NCI-H2107 treated with DMSO at 0.1 percent for 48 hours (cell line): ENCODE results near the gene POLDIP3.
A peak's percentile ranks its signal among the peaks of the same experiment; 100 is the strongest.
"Not testable (repeated sequence)": the region's sequence is repeated elsewhere in the genome, so short reads cannot be mapped to it uniquely, and the experiment has no call there.

Experiments used
- DNase-seq: peaks from one replicate; lab custom pipeline; 2025; ENCODE audit not compliant: unreplicated experiment; lab: John Stamatoyannopoulos, UW

POLDIP3 gene

DNA sequence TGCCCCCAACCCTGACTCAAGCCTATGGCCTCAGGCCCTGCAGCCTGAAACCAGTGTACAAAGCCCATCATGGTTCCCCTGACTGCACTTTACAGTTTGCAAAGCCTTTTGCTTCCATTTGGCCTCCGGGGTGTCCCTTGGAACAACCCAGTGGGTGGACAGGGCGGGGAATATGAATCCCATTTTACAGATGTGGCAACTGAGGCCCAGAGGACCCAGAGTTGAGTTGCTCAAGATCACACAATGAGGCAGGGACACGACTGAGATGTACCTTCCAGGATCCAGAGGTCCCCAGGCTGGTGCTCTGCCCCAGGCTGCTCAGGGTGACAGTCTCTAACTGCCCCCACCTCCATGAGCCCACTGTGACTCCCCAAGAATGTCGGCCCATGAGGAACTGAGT is 5.4 kb upstream of the POLDIP3 start:
- DNase-seq, result no peak

DNA sequence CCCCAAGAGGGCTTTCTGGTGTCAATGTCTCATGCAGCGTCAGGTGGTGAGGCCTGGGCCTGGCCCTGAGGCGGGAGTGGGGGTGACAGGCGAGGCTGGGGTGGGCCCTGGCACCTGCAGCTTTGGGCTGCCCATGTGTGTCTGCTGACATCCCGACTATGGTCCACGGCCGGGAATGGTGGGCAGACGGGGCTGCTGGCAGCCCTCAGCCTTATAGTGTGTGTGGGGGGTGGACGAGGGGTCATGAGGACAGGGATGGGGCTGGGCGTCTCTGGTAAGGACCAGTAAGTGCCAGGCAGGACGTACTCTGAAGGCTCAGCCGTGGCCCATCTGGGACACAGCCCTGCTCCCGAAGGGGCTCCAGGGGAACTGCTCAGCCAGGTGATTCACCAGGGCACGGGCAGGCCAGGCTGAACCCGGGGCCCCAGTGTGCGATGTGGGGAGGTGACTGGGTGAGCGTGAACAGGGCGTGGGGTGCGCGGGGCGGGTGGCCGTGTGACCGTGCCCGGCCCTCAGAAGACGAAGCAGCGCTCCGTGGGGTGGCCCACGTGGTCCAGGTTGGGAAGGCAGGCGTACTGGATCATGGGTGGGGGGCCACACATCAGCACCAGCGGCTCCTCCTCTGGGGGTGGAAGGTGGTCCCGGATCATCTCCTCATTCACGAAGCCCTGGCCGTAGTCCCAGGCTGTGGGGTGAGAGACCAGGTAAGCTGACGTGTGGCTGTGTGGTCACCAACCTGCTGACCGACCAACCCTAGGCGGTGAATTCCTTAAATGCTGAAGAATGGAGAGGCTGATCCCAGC is 4.8 kb upstream of the POLDIP3 start:
- no peak for DNase-seq

DNA sequence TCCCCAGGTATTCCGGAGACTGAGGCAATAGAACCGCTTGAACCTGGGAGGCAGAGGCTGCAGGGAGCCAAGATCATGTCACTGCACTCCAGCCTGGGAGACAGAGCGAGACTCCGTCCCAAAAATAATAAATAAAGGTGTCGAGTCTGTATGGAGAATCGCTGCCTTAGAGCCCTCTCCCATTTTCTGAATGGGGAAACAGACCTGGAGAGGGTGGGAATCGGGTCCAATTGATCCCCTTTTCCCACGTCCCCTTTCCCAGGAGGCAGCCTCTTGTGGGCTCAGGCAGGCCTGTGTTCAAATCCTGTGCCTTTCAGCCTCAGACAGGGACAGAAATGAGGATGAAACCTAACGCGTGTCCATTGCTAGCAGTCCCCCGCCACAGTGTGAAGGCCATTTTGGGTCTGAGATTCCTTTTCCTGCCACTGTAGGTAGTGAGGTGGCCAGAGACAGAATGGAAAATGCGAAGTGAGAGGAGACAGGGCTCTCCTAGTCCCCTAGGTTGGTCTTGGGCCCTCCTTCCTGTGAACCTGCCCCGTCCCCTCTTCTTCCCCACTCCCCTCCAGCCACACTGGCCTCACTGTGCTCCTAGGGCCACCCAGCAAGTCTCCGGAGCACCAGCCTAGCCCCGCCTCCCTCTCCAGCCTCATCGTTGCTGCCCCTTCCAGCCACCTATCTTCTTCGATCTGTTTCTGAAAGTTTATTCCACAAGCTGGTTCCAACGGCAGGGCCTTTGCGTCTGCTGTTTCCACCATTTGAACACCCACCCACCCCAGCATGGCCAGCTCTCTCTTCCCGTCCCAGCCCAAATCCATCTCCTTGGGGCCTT is 2.7 kb upstream of the POLDIP3 start:
- no peak for DNase-seq

DNA sequence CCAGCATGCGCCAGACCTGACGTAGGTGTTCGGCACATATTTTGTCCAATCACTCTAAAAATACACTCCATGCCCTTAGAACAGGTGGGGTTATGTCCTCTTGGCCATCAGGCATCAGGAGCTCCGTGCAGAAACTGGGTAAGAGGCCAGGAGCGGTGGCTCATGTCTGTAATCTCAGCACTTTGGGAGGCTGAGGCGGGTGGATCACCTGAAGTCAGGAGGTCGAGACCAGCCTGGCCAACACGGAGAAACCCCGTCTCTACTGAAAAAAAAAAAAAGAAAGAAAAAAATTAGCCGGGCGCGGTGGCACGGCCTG is 1.1 kb upstream of the POLDIP3 start:
- DNase-seq, result not testable (repeated sequence)

DNA sequence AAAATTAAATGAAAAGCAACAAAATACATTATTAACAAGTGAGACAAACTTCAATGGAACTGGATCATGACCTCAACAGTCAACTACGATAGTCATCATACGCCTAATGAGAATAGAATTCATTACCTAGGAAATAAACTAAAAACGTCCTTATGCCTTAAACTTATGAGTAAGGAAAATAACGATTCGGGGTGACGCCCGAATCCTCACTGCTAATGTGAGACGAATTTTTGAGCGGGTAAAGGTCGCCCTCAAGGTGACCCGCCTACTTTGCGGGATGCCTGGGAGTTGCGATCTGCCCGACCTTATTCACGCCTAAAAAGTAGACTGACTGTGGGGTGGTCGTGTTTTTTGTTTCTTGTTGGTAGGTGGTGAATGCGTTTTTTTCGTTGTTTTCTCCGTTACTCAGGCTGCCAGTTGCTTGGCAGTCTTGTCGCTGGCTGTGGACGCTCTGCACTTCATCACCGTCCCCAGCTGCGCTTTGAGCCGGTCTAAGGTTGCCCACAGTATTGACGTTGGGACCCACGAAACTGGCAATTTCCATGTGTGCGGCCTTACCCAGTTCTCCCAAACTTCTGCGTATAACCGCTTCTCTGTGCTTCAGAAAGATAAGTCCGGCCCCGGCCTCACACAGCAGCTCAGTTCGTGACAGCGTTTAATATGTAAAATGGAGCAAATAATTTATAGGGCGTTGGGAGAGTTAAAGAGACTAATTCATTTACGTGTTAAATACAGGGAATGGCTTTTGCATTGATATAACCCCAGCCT is 593 bp upstream of the POLDIP3 start:
- peak; percentile 91 for DNase-seq

DNA sequence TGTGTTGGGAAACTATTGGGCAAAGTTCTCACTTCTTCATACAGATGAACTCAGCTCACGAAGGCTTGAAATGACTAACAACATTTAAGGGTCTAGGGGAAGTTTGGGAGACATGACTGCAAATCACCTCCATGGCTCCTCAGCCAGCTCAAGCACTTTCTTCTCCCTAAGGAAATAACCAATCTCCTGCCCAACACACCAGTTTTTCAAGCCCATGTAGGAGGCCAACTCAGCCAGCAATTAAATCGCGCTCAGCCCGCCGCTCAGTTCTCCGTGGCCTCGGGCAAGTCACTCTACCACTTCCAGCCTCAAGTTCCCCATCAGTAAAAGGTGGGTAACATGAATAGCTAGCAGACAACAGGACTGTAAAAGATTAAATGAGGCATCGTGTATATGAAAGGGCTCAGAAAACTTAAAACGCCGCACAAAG is 796 bp downstream of the POLDIP3 start:
- DNase-seq, result no peak

DNA sequence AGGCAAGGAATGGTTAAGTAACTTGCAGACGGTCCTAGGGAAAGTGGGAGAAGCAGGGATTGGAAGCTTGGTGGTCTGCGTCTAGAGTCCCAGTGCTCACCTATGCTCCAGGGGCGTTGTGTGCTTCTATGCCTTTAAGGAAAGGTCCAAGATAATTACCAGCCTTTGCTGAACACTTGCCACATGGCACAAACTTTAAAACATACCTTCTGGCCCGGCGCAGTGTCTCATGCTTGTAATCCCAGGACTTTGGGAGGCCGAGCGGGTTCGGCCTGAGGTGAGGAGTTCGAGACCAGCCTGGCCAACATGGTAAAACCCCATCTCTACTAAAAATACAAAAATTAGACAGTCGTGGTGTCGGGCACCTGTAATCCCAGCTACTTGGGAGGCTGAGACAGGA is 2.3 kb downstream of the POLDIP3 start:
- no peak for DNase-seq

DNA sequence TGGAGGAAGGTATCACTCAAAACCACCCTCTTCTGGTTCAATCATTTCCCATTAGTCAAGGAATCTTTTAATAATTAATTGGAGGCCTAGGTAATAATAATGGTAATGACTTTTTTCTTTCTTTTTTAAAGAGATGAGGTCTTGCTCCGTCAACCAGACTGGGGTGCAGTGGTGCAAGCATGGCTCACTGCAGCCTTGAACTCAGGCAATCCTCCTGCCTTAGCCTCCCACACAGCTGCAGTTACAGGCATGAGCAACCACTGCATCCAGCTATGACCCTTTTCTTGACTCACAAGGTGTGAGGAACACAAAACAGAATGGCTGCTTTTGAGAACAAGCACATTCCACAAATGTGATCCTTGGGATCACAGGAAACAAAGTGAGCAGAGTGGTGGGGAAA is 3.6 kb downstream of the POLDIP3 start:
- no peak for DNase-seq

DNA sequence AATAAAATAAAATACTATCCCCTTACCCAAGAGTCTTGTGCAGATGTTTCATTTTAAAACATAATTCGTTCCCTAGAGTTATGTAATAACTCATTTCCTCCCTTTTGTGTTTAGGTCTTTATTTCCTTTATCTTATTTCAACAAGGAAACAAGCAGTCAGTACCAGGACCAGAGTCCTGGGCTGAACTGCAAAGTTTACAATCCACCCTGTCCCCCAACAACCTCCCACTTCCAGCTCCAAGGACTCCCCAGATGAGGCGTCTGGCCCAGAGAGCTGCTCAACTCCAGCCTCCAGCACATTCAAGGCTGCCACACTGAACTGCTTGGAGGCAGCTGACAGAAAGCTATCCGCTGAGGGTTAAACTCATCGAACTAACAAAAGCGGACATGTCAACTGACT is 4.5 kb downstream of the POLDIP3 start:
- DNase-seq, result no peak

DNA sequence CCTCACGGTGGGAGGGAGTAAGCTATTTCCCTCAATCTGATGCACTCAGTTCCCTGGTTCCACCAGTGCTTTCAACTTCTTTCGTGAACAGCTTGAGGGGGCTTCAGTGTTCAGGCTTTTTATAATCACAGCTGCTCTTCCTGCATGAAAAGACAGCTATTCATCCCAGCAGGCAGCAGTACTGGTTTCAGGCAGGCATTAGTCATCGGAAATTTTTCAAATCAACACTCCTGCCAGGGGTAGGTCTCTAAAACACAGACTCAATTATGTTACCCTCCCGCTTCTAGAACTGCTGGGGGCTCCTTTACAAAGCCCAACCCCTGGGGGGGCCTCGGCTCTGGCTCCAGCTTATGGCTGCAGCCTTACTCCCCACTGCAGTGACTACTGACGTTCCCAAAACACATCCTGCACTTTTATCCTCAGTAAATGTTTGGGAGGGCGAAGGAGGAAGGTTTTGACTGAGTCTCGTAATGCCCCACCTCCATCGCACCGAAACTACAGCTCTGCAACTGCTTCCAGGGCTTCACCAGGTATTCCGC is 5.8 kb downstream of the POLDIP3 start:
- no peak for DNase-seq

DNA sequence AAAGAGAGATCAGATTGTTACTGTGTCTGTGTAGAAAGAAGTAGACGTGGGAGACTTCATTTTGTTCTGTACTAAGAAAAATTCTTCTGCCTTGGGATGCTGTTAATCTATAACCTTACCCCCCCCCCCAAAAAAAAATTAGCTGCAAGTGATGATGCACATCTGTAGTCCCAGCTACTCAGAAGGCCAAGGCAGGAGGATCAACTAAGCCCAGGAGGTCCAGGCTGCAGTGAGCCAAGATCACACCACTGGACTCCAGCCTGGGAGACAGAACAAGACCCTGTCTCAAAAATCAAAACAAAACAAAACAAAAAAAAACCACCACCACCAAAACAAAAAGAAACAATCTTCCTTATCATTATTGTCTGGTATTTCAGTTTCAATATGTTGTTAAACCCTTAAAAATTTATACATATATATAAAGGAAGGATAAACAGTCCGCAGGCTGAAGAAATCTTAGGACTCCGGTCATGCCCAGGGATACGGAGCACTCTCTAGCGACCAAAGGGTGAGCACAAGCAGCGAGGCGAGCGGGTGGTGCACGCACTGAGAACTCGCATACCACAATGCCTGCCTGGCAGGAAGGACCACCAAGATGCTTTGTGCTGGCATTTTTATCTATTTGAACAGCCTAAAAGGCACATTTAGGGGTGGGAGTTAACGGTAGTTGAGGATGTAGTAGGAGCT is 6.4 kb downstream of the POLDIP3 start:
- DNase-seq, result no peak

DNA sequence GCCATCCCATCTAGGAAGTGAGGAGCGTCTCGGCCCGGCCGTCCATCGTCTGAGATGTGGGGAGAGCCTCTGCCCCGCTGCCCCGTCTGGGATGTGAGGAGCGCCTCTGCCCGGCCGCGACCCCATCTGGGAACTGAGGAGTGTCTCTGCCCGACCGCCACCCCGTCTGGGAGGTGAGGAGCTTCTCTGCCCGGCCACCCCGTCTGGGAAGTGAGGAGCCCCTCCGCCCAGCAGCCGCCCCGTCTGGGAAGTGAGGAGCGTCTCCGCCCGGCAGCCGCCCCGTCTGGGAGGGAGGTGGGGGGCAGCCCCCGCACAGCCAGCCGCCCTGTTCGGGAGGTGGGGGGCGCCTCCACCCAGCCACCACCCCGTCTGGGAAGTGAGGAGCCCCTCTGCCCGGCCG is 7.0 kb downstream of the POLDIP3 start:
- DNase-seq, result not testable (repeated sequence)

DNA sequence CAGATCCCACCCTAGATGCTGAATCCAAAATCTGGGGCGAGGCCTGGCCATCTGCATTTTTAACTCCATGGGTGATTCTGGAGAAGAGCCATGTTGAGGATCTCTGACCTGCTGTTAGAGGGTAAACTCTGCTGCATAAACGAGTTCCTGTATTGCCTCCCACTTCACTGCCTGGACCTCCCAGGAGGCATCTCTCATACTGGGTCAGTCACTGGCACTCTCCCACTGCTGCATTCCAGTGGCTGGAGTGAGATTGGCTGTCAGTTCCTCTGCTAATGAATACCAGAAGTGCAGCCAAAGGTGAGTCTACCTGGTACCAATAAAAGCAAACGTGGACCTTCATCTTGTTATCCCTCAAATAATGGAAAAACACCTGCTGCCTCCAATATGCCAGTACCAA is 10.3 kb downstream of the POLDIP3 start:
- DNase-seq, result no peak

DNA sequence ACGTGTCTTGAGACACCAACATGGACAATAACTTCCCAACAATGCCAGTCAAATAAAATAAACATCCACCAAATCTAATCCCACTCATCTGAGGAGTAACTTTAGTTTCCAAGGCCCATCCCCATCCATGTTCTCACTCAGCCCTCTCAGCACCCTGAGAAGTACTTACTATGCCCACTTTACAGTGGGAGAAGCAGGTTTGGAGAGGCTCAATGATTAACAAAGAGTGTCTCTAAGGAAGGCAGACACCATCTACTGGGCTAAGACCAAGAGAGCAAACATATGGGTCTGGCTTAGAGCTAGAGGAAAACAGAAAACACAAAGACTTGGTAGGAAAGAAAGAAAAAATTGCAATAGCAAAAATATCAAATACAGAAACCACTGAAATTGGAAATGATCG is 11.3 kb downstream of the POLDIP3 start:
- DNase-seq, result no peak

DNA sequence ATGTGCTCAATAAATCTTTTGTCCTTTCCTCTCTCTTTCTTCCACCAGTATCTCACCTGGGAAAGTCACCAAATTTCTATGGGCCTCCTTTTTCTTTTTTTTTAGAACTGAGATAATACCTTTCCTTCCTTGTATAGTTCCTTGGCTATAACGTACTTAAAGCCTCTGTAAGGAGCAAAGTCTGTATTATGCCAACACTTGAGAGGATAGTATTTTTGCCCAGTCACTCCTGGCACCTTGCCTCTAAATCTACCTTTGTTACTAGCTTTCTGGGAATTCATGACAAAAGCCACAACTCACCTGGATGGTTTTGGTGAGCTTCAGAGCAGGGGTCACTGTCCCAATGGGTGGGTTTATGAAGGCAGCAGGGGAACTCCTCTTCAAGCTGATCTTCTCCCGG is 12.2 kb downstream of the POLDIP3 start:
- no peak for DNase-seq

DNA sequence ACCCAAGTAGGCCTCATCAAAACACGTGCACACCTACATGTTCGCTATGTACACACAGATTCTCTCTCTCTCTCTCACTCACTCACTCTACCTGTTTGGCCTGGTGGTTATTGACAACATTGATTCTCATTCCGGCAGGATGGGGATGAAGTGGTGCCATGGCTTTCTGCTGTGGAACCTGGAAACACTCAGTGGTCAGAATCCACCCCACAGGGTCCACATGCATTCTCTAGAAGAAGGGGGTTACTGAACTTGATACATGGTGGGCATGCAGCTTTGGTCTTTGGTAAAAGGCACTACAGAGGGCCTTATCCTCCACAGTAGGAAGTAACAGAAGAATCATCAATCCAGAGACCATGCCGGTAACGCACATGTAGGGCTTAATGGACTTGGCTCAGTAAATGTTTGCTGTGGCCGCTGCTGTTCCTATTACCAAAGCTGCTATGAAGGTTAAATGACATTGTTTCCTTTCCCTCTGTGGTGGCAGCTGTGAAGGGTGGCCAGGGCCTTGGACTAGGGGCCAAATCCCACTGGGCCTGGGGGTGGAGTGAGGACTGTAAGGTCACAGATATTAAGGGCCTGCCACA is 12.7 kb downstream of the POLDIP3 start:
- no peak for DNase-seq

DNA sequence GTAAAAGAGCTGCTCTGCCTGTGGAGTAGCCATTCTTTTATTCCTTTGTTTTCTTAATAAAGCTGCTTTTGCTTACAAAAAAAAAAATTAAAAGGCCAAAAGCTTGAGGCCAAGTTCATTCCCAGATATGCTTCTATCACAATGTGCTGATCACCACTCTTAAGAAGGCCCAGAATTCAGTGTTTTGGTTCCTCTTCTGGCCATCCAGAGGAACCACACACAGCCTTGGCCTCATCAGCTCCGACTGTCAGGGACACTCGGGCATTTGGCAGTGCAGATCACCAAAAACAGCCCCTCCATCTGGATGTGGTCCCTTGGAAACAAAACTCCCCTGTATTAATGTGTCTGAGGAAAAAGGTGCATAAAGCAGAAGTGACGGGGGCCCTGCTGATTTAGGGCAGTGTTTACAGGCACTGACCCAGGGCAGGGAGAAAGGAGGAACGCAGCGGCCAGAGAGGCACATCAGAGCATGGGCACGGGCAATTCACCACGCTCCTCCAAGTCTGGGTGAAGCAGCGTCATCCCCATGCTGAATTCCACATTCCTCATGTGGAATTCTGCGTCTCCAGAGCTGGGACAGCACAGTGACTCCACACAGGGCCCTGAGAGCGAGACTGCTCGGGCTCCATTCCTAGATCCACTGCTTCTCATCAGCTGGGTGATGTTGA is 17.7 kb downstream of the POLDIP3 start:
- no peak for DNase-seq

DNA sequence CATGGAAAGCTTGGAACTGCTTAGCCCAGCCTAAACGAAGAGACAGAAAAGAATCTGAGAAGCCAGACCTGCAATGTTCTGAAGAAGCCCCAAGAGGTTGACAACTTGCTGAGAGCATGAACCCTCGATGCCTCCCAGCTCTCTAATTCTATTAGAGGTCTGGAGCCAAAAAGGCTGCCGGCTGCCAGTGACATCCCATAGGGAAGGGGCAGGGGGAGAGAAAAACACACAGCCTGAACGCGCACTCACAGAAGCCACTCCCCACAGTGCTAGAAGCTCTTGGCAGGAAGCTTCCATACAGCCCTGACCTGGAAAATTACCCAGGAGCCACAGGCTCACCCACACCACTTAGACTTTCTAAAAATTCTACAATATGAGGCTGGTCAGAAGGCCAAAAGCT is 18.3 kb downstream of the POLDIP3 start:
- DNase-seq, result no peak

DNA sequence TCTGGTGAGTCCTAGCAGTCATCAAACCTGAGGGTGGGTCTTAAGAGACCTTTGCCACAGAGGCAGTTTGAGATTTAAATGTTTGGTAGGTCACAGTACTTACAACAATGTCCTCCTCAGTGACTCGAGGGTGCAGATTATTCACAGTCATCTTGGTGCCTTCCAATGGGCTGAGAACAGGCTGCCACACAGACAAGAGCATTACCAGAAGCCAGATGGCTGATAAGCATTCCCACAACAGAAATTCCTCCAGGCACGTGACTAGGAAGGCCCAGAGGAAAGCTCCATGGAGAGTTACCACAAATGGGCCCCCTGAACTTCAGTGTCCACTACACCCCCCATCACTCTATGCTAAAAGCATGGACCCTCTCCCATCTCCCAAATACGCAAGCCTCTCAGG is 19.2 kb downstream of the POLDIP3 start:
- DNase-seq, result no peak

DNA sequence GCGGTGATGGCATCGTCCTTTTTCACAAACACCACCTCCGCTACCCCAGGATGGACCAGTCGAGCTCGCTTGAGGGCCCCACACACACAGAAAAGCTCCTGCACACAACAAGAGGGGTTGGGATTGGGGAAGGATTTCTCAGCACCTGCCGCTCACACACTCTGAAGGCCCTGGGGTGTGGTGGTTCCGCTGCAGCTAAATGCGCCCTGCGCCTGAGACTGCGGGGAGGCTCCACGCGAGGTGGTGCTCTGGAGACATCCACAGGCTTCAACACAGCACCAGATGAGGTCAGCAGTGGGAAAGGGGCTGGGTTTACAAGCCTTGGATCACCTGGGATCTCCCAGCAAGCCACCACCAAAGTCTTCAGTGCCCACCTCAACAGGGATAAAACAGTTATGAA is 22.7 kb downstream of the POLDIP3 start:
- DNase-seq, result no peak
